A549 (cell line): ENCODE results near the gene CYP26B1. TPM values are rescaled to one million over a fixed set of nuclear protein-coding genes. Genes with fewer than 3 reads are reported as not detected.

Experiments
- ATAC-seq, 2 experiments: fragments of 200-7000 bp in 1 of 2; fragments of >200 bp in 1 of 2; cut with Nextera tagmentation in 1 of 2; cut with Tn5 transposase in 1 of 2; 3 replicates each; pipeline versions ENCODE4 v1.8.0 to v1.9.1; 2018 to 2020; ENCODE audit warnings: mild to moderate bottlenecking in 1 of 2, moderate library complexity in 1 of 2
- CTCF ChIA-PET: fragments of 300-600 bp; sonication (Branson Sonifier 250); formaldehyde crosslinking; extraction: SDS; loops from one replicate; lab custom pipeline; 2021; ENCODE audit warnings: antibody characterized with exemption, inconsistent platforms; lab: Yijun Ruan, JAX
- POLR2A ChIA-PET: fragments of 350-600 bp; formaldehyde crosslinking; extraction: SDS; loops from one replicate; lab custom pipeline; 2021; ENCODE audit warnings: antibody characterized with exemption, inconsistent platforms; lab: Yijun Ruan, JAX
- DNase-seq, 2 experiments: peaks; one replicate each; pipeline versions ENCODE4 v3.0.0 to v3.0.0-alpha.2; 2011 to 2016; ENCODE audit warnings: low read depth in 1 of 2, low spot score in 1 of 2
- FAIRE-seq: peaks from 2 replicates; lab custom pipeline; 2011; peaks lifted over from hg19 to GRCh38; lab: Jason Lieb, UNC
- H3K27ac ChIP-seq, 2 experiments: fragments of >200 bp; sonication (Bioruptor Twin); formaldehyde crosslinking; 3 replicates each; pipeline ENCODE4 v1.5.1; 2016 to 2017
- H3K4me1 ChIP-seq: fragments of >200 bp; sonication (Bioruptor Twin); formaldehyde crosslinking; 3 replicates; pipeline ENCODE4 v1.6.1; 2016
- H3K4me2 ChIP-seq: fragments of >200 bp; sonication (Bioruptor Twin); formaldehyde crosslinking; 3 replicates; pipeline ENCODE4 v1.6.1; 2016
- H3K4me3 ChIP-seq: fragments of >200 bp; sonication (Bioruptor Twin); formaldehyde crosslinking; 3 replicates; pipeline ENCODE4 v1.5.1; 2016
- H3K9me3 ChIP-seq: fragments of >200 bp; sonication (Bioruptor Twin); formaldehyde crosslinking; 3 replicates; pipeline ENCODE4 v1.6.1; 2016
- ATOH8 ChIP-seq: fragments of 250-450 bp; sonication (Bioruptor Pico); IDR thresholded peaks from 2 replicates; pipeline ENCODE4 v1.5.0; 2020; ENCODE audit warnings: low read depth, mild to moderate bottlenecking, moderate library complexity
- BHLHE40 ChIP-seq: IDR thresholded peaks from 2 replicates; pipeline ENCODE4 v1.6.1; 2012; ENCODE audit warnings: low read depth, low read length, inconsistent platforms
- CEBPB ChIP-seq, 2 experiments: fragments of >200 bp in 1 of 2; sonication (Bioruptor Twin) in 1 of 2; formaldehyde crosslinking in 1 of 2; IDR thresholded peaks; 2 replicates each; pipeline ENCODE4 v1.6.1; 2012 to 2016
- EHMT2 ChIP-seq: fragments of 200-600 bp; sonication (generic); IDR thresholded peaks from 2 replicates; pipeline ENCODE4 v1.6.1; 2016; ENCODE audit warnings: antibody characterized with exemption, low read depth, mild to moderate bottlenecking, moderate library complexity
- EP300 ChIP-seq, 2 experiments: fragments of >200 bp; sonication (Bioruptor Twin); formaldehyde crosslinking; IDR thresholded peaks; 2 replicates in 1 of 2; 3 replicates in 1 of 2; pipeline ENCODE4 v1.6.1; 2016 to 2017
- ESRRA ChIP-seq: fragments of 150-350 bp; IDR thresholded peaks from 2 replicates; pipeline ENCODE4 v1.6.1; 2014; ENCODE audit warnings: mild to moderate bottlenecking, low read length, borderline replicate concordance
- FOSB ChIP-seq: fragments of 250-450 bp; sonication (Bioruptor Pico); IDR thresholded peaks from 2 replicates; pipeline ENCODE4 v1.5.0; 2020; ENCODE audit warnings: mild to moderate bottlenecking, moderate library complexity
- FOSL2 ChIP-seq, 2 experiments: fragments of 450-650 bp in 1 of 2; fragments of >200 bp in 1 of 2; sonication (Bioruptor Twin) in 1 of 2; formaldehyde crosslinking; IDR thresholded peaks; 2 replicates each; pipeline versions ENCODE4 v1.5.0 to v1.6.1; 2016 to 2020; ENCODE audit warnings: mild to moderate bottlenecking in 1 of 2, moderate library complexity in 1 of 2
- HDAC2 ChIP-seq: fragments of 200-600 bp; sonication (generic); IDR thresholded peaks from 2 replicates; pipeline ENCODE4 v1.6.1; 2016
- HES2 ChIP-seq: fragments of >200 bp; sonication (Bioruptor Twin); formaldehyde crosslinking; IDR thresholded peaks from 2 replicates; pipeline ENCODE4 v1.6.1; 2016
- HEYL ChIP-seq: fragments of 250-450 bp; sonication (Bioruptor Pico); IDR thresholded peaks from 2 replicates; pipeline ENCODE4 v1.8.0; 2021; ENCODE audit warnings: mild to moderate bottlenecking, moderate library complexity
- HOXA7 ChIP-seq: fragments of 250-450 bp; sonication (Bioruptor Pico); IDR thresholded peaks from 2 replicates; pipeline ENCODE4 v1.5.0; 2020; ENCODE audit warnings: mild to moderate bottlenecking, moderate library complexity
- JUNB ChIP-seq: fragments of >200 bp; sonication (Bioruptor Twin); formaldehyde crosslinking; IDR thresholded peaks from 2 replicates; pipeline ENCODE4 v1.6.1; 2016
- KDM5A ChIP-seq: fragments of 200-600 bp; sonication (generic); IDR thresholded peaks from 2 replicates; pipeline ENCODE4 v1.6.1; 2016; ENCODE audit warnings: antibody characterized with exemption, mild to moderate bottlenecking
- MAFK ChIP-seq: fragments of 450-650 bp; IDR thresholded peaks from 2 replicates; pipeline ENCODE4 v1.6.1; 2014; ENCODE audit not compliant: partially characterized antibody
- MAX ChIP-seq: IDR thresholded peaks from 2 replicates; pipeline ENCODE4 v1.6.1; 2012
- MAZ ChIP-seq: fragments of 150-350 bp; IDR thresholded peaks from 2 replicates; pipeline ENCODE4 v1.6.1; 2014; ENCODE audit warnings: antibody characterized with exemption, low read depth, low read length, borderline replicate concordance
- NFE2L2 ChIP-seq: fragments of 150-350 bp; conservative IDR thresholded peaks from 2 replicates; pipeline ENCODE4 v1.6.1; 2014; ENCODE audit warnings: low read length
- NR3C1 ChIP-seq: fragments of >200 bp; sonication (Bioruptor Twin); formaldehyde crosslinking; IDR thresholded peaks from 3 replicates; pipeline ENCODE4 v1.6.1; 2017
- PBX3 ChIP-seq: IDR thresholded peaks from 2 replicates; pipeline ENCODE4 v1.6.1; 2012
- RAD21 ChIP-seq, 2 experiments: fragments of >200 bp in 1 of 2; sonication (Bioruptor Twin) in 1 of 2; formaldehyde crosslinking in 1 of 2; IDR thresholded peaks in 1 of 2; conservative IDR thresholded peaks in 1 of 2; 2 replicates in 1 of 2; 3 replicates in 1 of 2; pipeline ENCODE4 v1.6.1; 2012 to 2018; ENCODE audit warnings: inconsistent platforms in 1 of 2
- RARB ChIP-seq: fragments of 250-450 bp; sonication (Bioruptor Pico); IDR thresholded peaks from 2 replicates; pipeline ENCODE4 v1.8.0; 2021; ENCODE audit warnings: mild to moderate bottlenecking, moderate library complexity
- RFX5 ChIP-seq: fragments of 450-650 bp; IDR thresholded peaks from 2 replicates; pipeline ENCODE4 v1.7.1; 2014; ENCODE audit warnings: antibody characterized with exemption, mild to moderate bottlenecking, moderate library complexity
- RNF2 ChIP-seq: fragments of 200-600 bp; sonication (generic); IDR thresholded peaks from 2 replicates; pipeline ENCODE4 v1.6.1; 2016; ENCODE audit warnings: low read depth, mild to moderate bottlenecking, antibody characterized with exemption, moderate library complexity, borderline replicate concordance
- ZC3H11A ChIP-seq: fragments of 450-650 bp; IDR thresholded peaks from 2 replicates; pipeline ENCODE4 v1.6.1; 2014; ENCODE audit warnings: antibody characterized with exemption, mild to moderate bottlenecking
- ZNF302 ChIP-seq: fragments of 250-450 bp; sonication (Bioruptor Pico); IDR thresholded peaks from 2 replicates; pipeline ENCODE4 v1.9.0; 2021; ENCODE audit warnings: inconsistent platforms, mild to moderate bottlenecking, moderate library complexity
- ZSCAN20 ChIP-seq: fragments of 250-450 bp; sonication (Bioruptor Pico); IDR thresholded peaks from 2 replicates; pipeline ENCODE4 v1.8.0; 2022; ENCODE audit warnings: mild to moderate bottlenecking, moderate library complexity
- WGBS: methylation state at CpG from one replicate; pipeline ENCODE4 v1.1.6; 2017; ENCODE audit errors: missing lambda C conversion rate; 5-methylcytosine and 5-hydroxymethylcytosine counted together
- polyA plus RNA-seq, 4 experiments: library from polyadenylated mRNA; depleted of rRNA in 3 of 4; stranded (reverse); fragments of >200 nt; fragmentation: RNase III in 1 of 4; extraction: RNeasy Plus Mini Kit Qiagen cat#74134 plus additional on column Dnase treatment in 1 of 4; gene quantifications; 2 replicates in 3 of 4; 3 replicates in 1 of 4; pipeline ENCODE4 v1.2.3, GENCODE V29; 2011 to 2017

CYP26B1 gene
- polyA plus RNA-seq, 2 of the 4 experiments (the other 2 are of a cell fraction), result 9.7 to 13.6 TPM

- Histone ChIP-seq H3K4me3 (no peak overlapping the region), H3K4me2 (no peak overlapping the region), H3K4me1 (no peaks in the 10 kb centered on the region), H3K9me3 (no peaks in the 10 kb centered on the region), H3K27ac (no peak overlapping the region)
- CTCF ChIA-PET, result interaction anchor here (1.2 kb wide), 1 partner anchor 14 kb away, joined by 3 read pairs; no protein-coding TSS in a partner anchor
- WGBS, result 88% methylated on average over 2 of the region's 2 CpGs
- POLR2A ChIA-PET, result no interaction called here
- no peak for FAIRE-seq
- no peak for DNase-seq
- no peak for ATAC-seq
- TF ChIP-seq ZNF302 (CRISPR knock-in tag) (no peak), ZC3H11A (no peak), RNF2 (no peak), MAZ (no peak)
These were observed 24.8 kb upstream of the CYP26B1 start for GRCh38 chr2:72172478-72172877.

GRCh38 chr2:72166279-72166678 lies 18.6 kb upstream of the CYP26B1 start:
- TF ChIP-seq MAFK (no peak), PBX3 (no peak), JUNB (no peak), EHMT2 (no peak), ESRRA (no peak), RAD21 (conservative IDR thresholded peaks at IDR 0.05 in 1 of 2, IDR thresholded peaks at IDR 0.05 in 1 of 2) (no peak), HEYL (no peak), CEBPB (IDR thresholded peaks at IDR 0.05) (peak in 1 of 2 experiments; percentile 46; a peak in 2 of 4 replicates)
- peak overlapping the region; percentile 22 for H3K4me2 ChIP-seq
- 56% methylated on average over 3 of the region's 3 CpGs for WGBS
- H3K4me1 ChIP-seq, result peaks cover 39% of the 10 kb centered on the region
- CTCF ChIA-PET, result no interaction called here
- peak in 1 of 2 experiments; percentile 31; a peak in 1 of 6 replicates for ATAC-seq
- DNase-seq, result no peak
- no peak overlapping the region for H3K4me3 ChIP-seq
- peak overlapping the region in 1 of 2 experiments; percentile 52; a peak in 2 of 6 replicates for H3K27ac ChIP-seq
- no peaks in the 10 kb centered on the region for H3K9me3 ChIP-seq
- FAIRE-seq, result no peak
- POLR2A ChIA-PET, result no interaction called here

GRCh38 chr2:72165792-72166191 lies 18.1 kb upstream of the CYP26B1 start:
- no peak overlapping the region for H3K4me3 ChIP-seq
- peak overlapping the region; percentile 22 for H3K4me2 ChIP-seq
- no peaks in the 10 kb centered on the region for H3K9me3 ChIP-seq
- CTCF ChIA-PET, result interaction anchor here (0.9 kb wide), 1 partner anchor 12 kb away, joined by 3 read pairs; no protein-coding TSS in a partner anchor
- WGBS, result 14% methylated on average over 3 of the region's 3 CpGs
- TF ChIP-seq CEBPB (IDR thresholded peaks at IDR 0.05) (peak; percentile 64 to 81; a peak in 3 of 4 replicates), RFX5 (no peak), RARB (no peak), BHLHE40 (no peak), NFE2L2 (0 out of 2 replicates have a peak, but pooled peaks have one; percentile 33), ATOH8 (no peak), KDM5A (no peak), FOSL2 (IDR thresholded peaks at IDR 0.05) (no peak), FOSL2 (CRISPR knock-in tag; IDR thresholded peaks at IDR 0.05) (peak; percentile 31), EP300 (IDR thresholded peaks at IDR 0.05) (no peak), HOXA7 (no peak), MAZ (no peak), JUNB (no peak), MAX (no peak), MAFK (peak; percentile 84), HES2 (0 out of 2 replicates have a peak, but pooled peaks have one; percentile 47), ZSCAN20 (no peak), NR3C1 (no peak), FOSB (CRISPR knock-in tag) (no peak), HDAC2 (no peak)
- H3K27ac ChIP-seq, result peak overlapping the region in 1 of 2 experiments; percentile 52; a peak in 2 of 6 replicates
- ATAC-seq (peak in 1 of 2 experiments; percentile 30; a peak in 1 of 6 replicates), DNase-seq (peak in 1 of 2 experiments; percentile 48), FAIRE-seq (no peak)
- H3K4me1 ChIP-seq, result peaks cover 39% of the 10 kb centered on the region
- POLR2A ChIA-PET, result no interaction called here
